HG03159 (cell line): ENCODE results near the gene RPS6KA3.
A peak's percentile ranks its signal among the peaks of the same experiment; 100 is the strongest.
"Not testable (repeated sequence)": the region's sequence is repeated elsewhere in the genome, so short reads cannot be mapped to it uniquely, and the experiment has no call there.

Experiments
- ATAC-seq: cut with Tn5 transposase; IDR thresholded peaks from one replicate; pipeline ENCODE4 v1.9.1; 2021; ENCODE audit warnings: mild to moderate bottlenecking, moderate library complexity; ENCODE audit not compliant: unreplicated experiment

Gene RPS6KA3

GRCh38 chrX:20224814-20225487 is 41.8 kb downstream of the RPS6KA3 start:
- ATAC-seq = peak; percentile 85

DNA sequence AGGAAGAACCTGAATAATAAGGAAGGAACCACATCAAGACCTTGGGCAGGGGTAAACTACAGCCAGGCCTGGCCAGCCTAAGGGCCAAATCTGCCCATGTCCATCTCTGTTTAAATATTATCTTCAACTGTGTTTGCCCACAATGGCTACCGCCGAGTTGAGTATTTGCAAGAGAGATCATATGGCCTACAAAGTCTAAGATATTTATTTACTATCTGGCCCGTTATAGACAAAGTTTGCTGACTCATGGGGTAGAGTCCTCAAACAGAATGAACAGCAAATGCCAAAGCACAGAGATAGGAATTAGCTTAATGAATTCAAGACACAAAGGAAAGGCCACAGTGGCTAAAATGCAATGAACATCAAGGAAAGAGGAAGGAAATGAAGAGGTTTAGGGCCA is 44.8 kb downstream of the RPS6KA3 start:
- ATAC-seq = no peak

GRCh38 chrX:20218836-20219505 is 47.7 kb downstream of the RPS6KA3 start:
- ATAC-seq = no peak

DNA sequence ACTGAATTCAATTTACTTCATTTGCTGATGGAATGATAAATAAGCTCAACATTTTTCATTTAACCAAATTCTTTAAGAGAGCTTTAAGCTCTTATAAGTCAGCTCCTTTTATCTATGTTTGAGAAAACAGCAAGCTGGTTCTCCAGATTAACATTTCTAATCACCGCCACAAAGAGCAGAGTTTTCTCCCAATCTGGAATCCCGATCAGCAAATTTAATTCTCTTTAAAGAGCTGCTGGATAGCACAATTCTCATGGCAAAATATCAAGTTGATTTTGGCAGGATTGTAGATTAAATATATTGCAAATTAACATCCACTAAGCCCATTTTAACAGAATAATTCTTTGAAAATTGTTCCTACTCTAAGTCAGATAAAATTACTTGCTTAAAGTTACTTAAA is 48.8 kb downstream of the RPS6KA3 start:
- ATAC-seq = no peak

- ATAC-seq = no peak
These were observed 49.4 kb downstream of the RPS6KA3 start for GRCh38 chrX:20217271-20217670.

- ATAC-seq = no peak
These were observed 51.1 kb downstream of the RPS6KA3 start for GRCh38 chrX:20215565-20215964.

DNA sequence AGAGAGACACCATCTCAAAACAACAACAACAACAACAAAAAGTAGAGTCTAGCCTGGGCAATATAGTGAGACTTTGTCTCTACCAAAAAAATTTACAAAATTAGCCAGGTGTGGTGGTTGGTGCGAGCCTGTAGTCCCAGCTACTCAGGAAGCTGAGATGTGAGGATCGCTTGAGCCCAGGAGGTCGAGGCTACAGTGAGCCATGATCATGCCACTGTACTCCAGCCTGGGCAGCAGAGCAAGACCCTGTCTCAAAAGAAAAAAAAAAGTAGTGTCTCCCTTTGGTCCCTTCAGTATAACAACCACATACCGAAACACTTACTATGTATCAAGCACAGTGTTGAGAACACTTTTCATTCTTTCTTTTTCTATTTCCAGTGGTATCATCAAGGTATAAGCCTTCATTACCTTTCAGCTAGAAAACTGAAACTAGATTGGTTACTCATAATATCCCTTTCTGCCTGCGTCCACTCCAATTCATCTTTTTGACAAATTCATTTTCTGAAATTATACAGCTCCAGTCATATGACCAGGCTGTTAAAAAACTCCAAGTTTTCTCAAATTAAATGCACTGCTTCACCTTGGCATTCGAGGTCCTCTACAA is 54.1 kb downstream of the RPS6KA3 start:
- ATAC-seq = peak; percentile 89

- no peak for ATAC-seq
These were observed 55.4 kb downstream of the RPS6KA3 start for GRCh38 chrX:20211261-20211786.

- ATAC-seq = peak; percentile 75
These were observed 60.6 kb downstream of the RPS6KA3 start for GRCh38 chrX:20205927-20206708.

DNA sequence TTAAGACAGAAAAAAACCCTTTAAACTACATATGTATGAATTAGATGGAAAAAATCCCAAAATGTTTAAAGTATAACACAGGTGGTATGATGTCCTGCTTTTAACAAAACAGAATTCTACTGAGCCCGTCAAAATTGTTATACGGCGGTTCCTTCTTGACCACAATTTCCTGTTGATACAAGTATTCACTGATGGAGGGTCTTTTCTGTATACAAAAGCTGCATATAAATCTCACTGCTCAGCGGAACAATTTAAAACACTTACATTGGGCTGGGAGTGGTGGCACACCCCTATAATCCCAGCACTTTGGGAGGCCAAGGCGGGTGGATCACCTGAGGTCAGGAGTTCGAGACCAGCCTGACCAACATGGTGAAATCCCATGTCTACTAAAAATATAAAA is 62.4 kb downstream of the RPS6KA3 start:
- no peak for ATAC-seq

GRCh38 chrX:20197641-20198210 is 69.0 kb downstream of the RPS6KA3 start:
- ATAC-seq = no peak

GRCh38 chrX:20189171-20189570 is 77.5 kb downstream of the RPS6KA3 start:
- no peak for ATAC-seq

GRCh38 chrX:20181598-20182329 is 84.9 kb downstream of the RPS6KA3 start:
- ATAC-seq = peak; percentile 56

- ATAC-seq = no peak
These were observed 89.6 kb downstream of the RPS6KA3 start for GRCh38 chrX:20177093-20177492.

GRCh38 chrX:20173856-20174255 is 92.9 kb downstream of the RPS6KA3 start:
- ATAC-seq = no peak

- no peak for ATAC-seq
These were observed 93.4 kb downstream of the RPS6KA3 start for GRCh38 chrX:20173313-20173712.

GRCh38 chrX:20171887-20172286 is 94.8 kb downstream of the RPS6KA3 start:
- ATAC-seq = no peak

- ATAC-seq = not testable (repeated sequence)
These were observed 104.2 kb downstream of the RPS6KA3 start for GRCh38 chrX:20162516-20162915.

DNA sequence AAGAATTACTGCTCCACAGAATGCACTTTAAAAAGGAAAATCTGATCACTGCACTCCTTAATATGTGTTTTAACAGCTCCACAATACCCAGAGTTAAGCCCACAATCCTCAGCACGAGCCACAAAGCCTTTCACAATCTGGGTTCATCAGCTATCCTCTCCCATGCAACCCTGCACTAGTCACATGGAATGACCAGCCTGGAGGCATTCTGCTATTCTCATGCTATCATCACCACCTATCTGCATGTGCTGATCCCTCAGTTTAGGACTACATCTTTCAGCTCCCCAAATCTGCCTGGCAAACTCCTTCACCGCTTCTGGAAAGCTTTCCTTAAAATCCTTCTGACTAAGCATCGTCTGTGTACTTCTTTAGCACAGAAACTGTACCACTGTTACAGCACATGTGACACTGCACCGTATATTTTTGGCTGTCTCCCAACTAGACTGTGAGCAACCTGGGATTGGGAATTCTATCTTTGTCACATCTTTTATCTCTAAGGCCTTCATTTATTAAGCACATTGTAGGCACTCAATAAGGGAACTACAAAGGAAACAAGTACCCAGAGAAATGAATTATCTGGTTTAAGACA is 106.8 kb downstream of the RPS6KA3 start:
- no peak for ATAC-seq

DNA sequence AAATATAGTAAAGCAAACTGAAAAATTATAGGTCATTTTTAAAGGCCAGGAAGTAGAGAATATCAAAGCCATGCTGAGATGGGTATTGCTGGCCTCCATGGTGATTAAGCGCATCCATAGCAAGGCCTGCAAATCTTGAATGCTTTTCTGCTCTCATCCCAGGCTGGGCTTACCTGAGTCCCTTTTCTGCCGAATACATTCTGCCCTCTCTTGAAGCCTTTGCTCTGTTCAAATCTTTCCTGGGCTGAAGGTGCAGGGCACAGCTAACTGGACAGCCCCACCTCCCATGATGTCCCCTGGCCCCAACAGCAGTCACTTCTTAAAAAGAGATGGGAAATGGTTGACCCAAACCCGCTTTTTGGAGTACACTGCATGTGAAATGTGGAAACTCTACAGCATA is 115.0 kb downstream of the RPS6KA3 start:
- no peak for ATAC-seq
